HEK293 (cell line): Measurements from ENCODE around the gene CMTM4.

ENCODE experiments used
- AEBP2 ChIP-seq: fragments of 450-650 bp; formaldehyde crosslinking; IDR thresholded peaks from 2 replicates; pipeline ENCODE4 v1.5.1; 2016; ENCODE audit warnings: missing biosample characterization, missing genetic modification characterization, borderline replicate concordance
- BCL11A ChIP-seq: fragments of 450-650 bp; formaldehyde crosslinking; IDR thresholded peaks from 2 replicates; pipeline ENCODE4 v1.5.1; 2016; ENCODE audit warnings: low read depth, missing biosample characterization, missing genetic modification characterization
- BCL6B ChIP-seq: fragments of 450-650 bp; formaldehyde crosslinking; IDR thresholded peaks from 2 replicates; pipeline ENCODE4 v1.5.1; 2017; ENCODE audit warnings: missing biosample characterization, missing genetic modification characterization
- EGR2 ChIP-seq: fragments of 450-650 bp; formaldehyde crosslinking; IDR thresholded peaks from 2 replicates; pipeline ENCODE4 v1.5.1; 2016; ENCODE audit warnings: low read depth, missing biosample characterization, missing genetic modification characterization
- ELK4 ChIP-seq: IDR thresholded peaks from 2 replicates; pipeline ENCODE4 v1.6.1; 2011; ENCODE audit warnings: mild to moderate bottlenecking, low read depth, low read length, borderline replicate concordance
- KLF7 ChIP-seq: fragments of 450-650 bp; formaldehyde crosslinking; IDR thresholded peaks from 2 replicates; pipeline ENCODE4 v1.5.1; 2016; ENCODE audit warnings: missing biosample characterization, missing genetic modification characterization, borderline replicate concordance
- KLF8 ChIP-seq: fragments of 450-650 bp; formaldehyde crosslinking; IDR thresholded peaks from 2 replicates; pipeline ENCODE4 v1.5.1; 2016; ENCODE audit warnings: missing biosample characterization, missing genetic modification characterization
- SP2 ChIP-seq: fragments of 450-650 bp; formaldehyde crosslinking; IDR thresholded peaks from 2 replicates; pipeline ENCODE4 v1.5.1; 2016; ENCODE audit warnings: missing biosample characterization, missing genetic modification characterization
- SP7 ChIP-seq: fragments of 450-650 bp; formaldehyde crosslinking; IDR thresholded peaks from 2 replicates; pipeline ENCODE4 v1.5.1; 2016; ENCODE audit warnings: missing biosample characterization, missing genetic modification characterization
- WT1 ChIP-seq: fragments of 450-650 bp; formaldehyde crosslinking; IDR thresholded peaks from 2 replicates; pipeline ENCODE4 v1.5.1; 2016; ENCODE audit warnings: missing biosample characterization, missing genetic modification characterization
- ZBTB48 ChIP-seq: fragments of 450-650 bp; formaldehyde crosslinking; IDR thresholded peaks from 2 replicates; pipeline ENCODE4 v1.5.1; 2016; ENCODE audit warnings: missing biosample characterization, missing genetic modification characterization
- ZEB2 ChIP-seq: fragments of 450-650 bp; formaldehyde crosslinking; IDR thresholded peaks from 2 replicates; pipeline ENCODE4 v1.5.1; 2016; ENCODE audit warnings: missing biosample characterization, missing genetic modification characterization
- ZFP3 ChIP-seq: fragments of 450-650 bp; formaldehyde crosslinking; IDR thresholded peaks from 2 replicates; pipeline ENCODE4 v1.5.1; 2016; ENCODE audit warnings: low read depth, missing biosample characterization, missing genetic modification characterization
- ZIC2 ChIP-seq: fragments of 450-650 bp; formaldehyde crosslinking; IDR thresholded peaks from 2 replicates; pipeline ENCODE4 v1.5.1; 2016; ENCODE audit warnings: missing biosample characterization, missing genetic modification characterization
- ZNF155 ChIP-seq: fragments of 450-650 bp; formaldehyde crosslinking; IDR thresholded peaks from 2 replicates; pipeline ENCODE4 v1.5.1; 2016; ENCODE audit warnings: missing biosample characterization, missing genetic modification characterization
- ZNF157 ChIP-seq: fragments of 450-650 bp; formaldehyde crosslinking; IDR thresholded peaks from 2 replicates; pipeline ENCODE4 v1.5.1; 2016; ENCODE audit warnings: missing biosample characterization, missing genetic modification characterization
- ZNF16 ChIP-seq: fragments of 450-650 bp; formaldehyde crosslinking; IDR thresholded peaks from 2 replicates; pipeline ENCODE4 v1.5.1; 2016; ENCODE audit warnings: low read depth, missing biosample characterization, missing genetic modification characterization
- ZNF184 ChIP-seq: fragments of 450-650 bp; IDR thresholded peaks from 2 replicates; pipeline ENCODE4 v1.5.1; 2018; ENCODE audit warnings: missing biosample characterization, mild to moderate bottlenecking, missing genetic modification characterization
- ZNF223 ChIP-seq: fragments of 450-650 bp; formaldehyde crosslinking; IDR thresholded peaks from 2 replicates; pipeline ENCODE4 v1.5.1; 2016; ENCODE audit warnings: missing biosample characterization, missing genetic modification characterization
- ZNF24 ChIP-seq: fragments of 450-650 bp; formaldehyde crosslinking; IDR thresholded peaks from 2 replicates; pipeline ENCODE4 v1.5.1; 2016; ENCODE audit warnings: missing biosample characterization, missing genetic modification characterization
- ZNF266 ChIP-seq: fragments of 450-650 bp; formaldehyde crosslinking; IDR thresholded peaks from 2 replicates; pipeline ENCODE4 v1.5.1; 2016; ENCODE audit warnings: missing biosample characterization, missing genetic modification characterization, low read depth
- ZNF280D ChIP-seq: fragments of 450-650 bp; formaldehyde crosslinking; IDR thresholded peaks from 2 replicates; pipeline ENCODE4 v1.5.1; 2016; ENCODE audit warnings: missing biosample characterization, missing genetic modification characterization
- ZNF324 ChIP-seq: fragments of 450-650 bp; formaldehyde crosslinking; IDR thresholded peaks from 2 replicates; pipeline ENCODE4 v1.5.1; 2016; ENCODE audit warnings: missing biosample characterization, missing genetic modification characterization
- ZNF416 ChIP-seq: fragments of 450-650 bp; formaldehyde crosslinking; IDR thresholded peaks from 2 replicates; pipeline ENCODE4 v1.5.1; 2016; ENCODE audit warnings: missing biosample characterization, missing genetic modification characterization
- ZNF521 ChIP-seq: fragments of 450-650 bp; formaldehyde crosslinking; IDR thresholded peaks from 2 replicates; pipeline ENCODE4 v1.5.1; 2017; ENCODE audit warnings: missing biosample characterization, mild to moderate bottlenecking, missing genetic modification characterization
- ZNF558 ChIP-seq: fragments of 450-650 bp; formaldehyde crosslinking; IDR thresholded peaks from 2 replicates; pipeline ENCODE4 v1.5.1; 2016; ENCODE audit warnings: missing biosample characterization, missing genetic modification characterization
- ZNF610 ChIP-seq: fragments of 450-650 bp; formaldehyde crosslinking; IDR thresholded peaks from 2 replicates; pipeline ENCODE4 v1.5.1; 2016; ENCODE audit warnings: missing biosample characterization, missing genetic modification characterization, borderline replicate concordance
- ZNF654 ChIP-seq: fragments of 450-650 bp; formaldehyde crosslinking; IDR thresholded peaks from 2 replicates; pipeline ENCODE4 v1.5.1; 2016; ENCODE audit warnings: low read depth, missing biosample characterization, missing genetic modification characterization
- ZNF658 ChIP-seq: fragments of 450-650 bp; formaldehyde crosslinking; IDR thresholded peaks from 2 replicates; pipeline ENCODE4; 2016; ENCODE audit warnings: missing biosample characterization, missing genetic modification characterization
- ZNF664 ChIP-seq: fragments of 450-650 bp; formaldehyde crosslinking; IDR thresholded peaks from 2 replicates; pipeline ENCODE4 v1.5.1; 2016; ENCODE audit warnings: missing biosample characterization, missing genetic modification characterization
- ZNF792 ChIP-seq: fragments of 450-650 bp; formaldehyde crosslinking; IDR thresholded peaks from 2 replicates; pipeline ENCODE4 v1.5.1; 2016; ENCODE audit warnings: missing biosample characterization, missing genetic modification characterization
- ZNF837 ChIP-seq: fragments of 450-650 bp; formaldehyde crosslinking; IDR thresholded peaks from 2 replicates; pipeline ENCODE4 v1.5.1; 2016; ENCODE audit warnings: missing biosample characterization, missing genetic modification characterization
- ZSCAN5A ChIP-seq: fragments of 450-650 bp; formaldehyde crosslinking; IDR thresholded peaks from 2 replicates; pipeline ENCODE4 v1.5.1; 2016; ENCODE audit warnings: missing biosample characterization, missing genetic modification characterization

Gene CMTM4

GRCh38 chr16:66619534-66620428 is 76.8 kb downstream of the CMTM4 start (continued):
- TF ChIP-seq ZNF184 (tag by site-specific recombination): no peak
- peak; percentile 83 for TF ChIP-seq ZNF24 (tag by site-specific recombination)
- no peak for TF ChIP-seq ZNF837 (tag by site-specific recombination)
- peak; percentile 81 for TF ChIP-seq ZEB2 (tag by site-specific recombination)
- TF ChIP-seq ZFP3 (tag by site-specific recombination): no peak
- TF ChIP-seq KLF7: no peak
- no peak for TF ChIP-seq ZNF157 (tag by site-specific recombination)
- TF ChIP-seq KLF8 (tag by site-specific recombination): peak; percentile 24; the same call in 1 of the 2 replicates
- TF ChIP-seq ZNF266 (tag by site-specific recombination): no peak
- TF ChIP-seq ZNF416 (tag by site-specific recombination): no peak
- TF ChIP-seq ZNF223 (tag by site-specific recombination): no peak
- 0 out of 2 replicates have a peak, but pooled peaks have one; percentile 37 for TF ChIP-seq ZNF664 (tag by site-specific recombination)
- no peak for TF ChIP-seq ZNF521 (tag by site-specific recombination)
- no peak for TF ChIP-seq ZSCAN5A (tag by site-specific recombination)
- TF ChIP-seq ZBTB48: 0 out of 2 replicates have a peak, but pooled peaks have one; percentile 22
- no peak for TF ChIP-seq BCL11A
- no peak for TF ChIP-seq ZNF610 (tag by site-specific recombination)
- peak; percentile 88 for TF ChIP-seq ZIC2 (tag by site-specific recombination)
- TF ChIP-seq WT1 (tag by site-specific recombination): no peak
- no peak for TF ChIP-seq AEBP2 (tag by site-specific recombination)
- TF ChIP-seq ZNF155 (tag by site-specific recombination): no peak
- TF ChIP-seq SP2: no peak
- no peak for TF ChIP-seq ZNF16 (tag by site-specific recombination)
- TF ChIP-seq BCL6B (tag by site-specific recombination): no peak
- TF ChIP-seq ZNF280D: no peak
- peak; percentile 92 for TF ChIP-seq SP7 (tag by site-specific recombination)
- TF ChIP-seq ELK4: no peak
- TF ChIP-seq ZNF792 (tag by site-specific recombination): no peak
- no peak for TF ChIP-seq ZNF654
- TF ChIP-seq EGR2 (tag by site-specific recombination): no peak
- TF ChIP-seq ZNF658 (tag by site-specific recombination): no peak
- no peak; the same call in 1 of the 2 replicates for TF ChIP-seq ZNF324 (tag by site-specific recombination)
- TF ChIP-seq ZNF558 (tag by site-specific recombination): 0 out of 2 replicates have a peak, but pooled peaks have one; percentile 42
